Smooth muscle cell (in vitro differentiated cells): ENCODE results near the gene DIAPH3. TPM values are rescaled to one million over a fixed set of nuclear protein-coding genes. Genes with fewer than 3 reads are reported as not detected.

Experiments
- DNase-seq: peaks from one replicate; lab custom pipeline; 2025; ENCODE audit not compliant: unreplicated experiment; lab: John Stamatoyannopoulos, UW
- H2AFZ ChIP-seq: fragments of 200-600 bp; sonication (generic); 2 replicates; pipeline ENCODE4 v1.6.0; 2016; ENCODE audit warnings: antibody characterized with exemption, low read depth, mild to moderate bottlenecking
- H3F3A ChIP-seq: fragments of 200-600 bp; sonication (generic); 2 replicates; pipeline ENCODE4 v1.6.0; 2017; ENCODE audit warnings: antibody characterized with exemption, low read depth
- H3K27ac ChIP-seq: fragments of 200-600 bp; sonication (generic); 2 replicates; pipeline ENCODE4 v1.5.1; 2016; ENCODE audit warnings: low read depth, mild to moderate bottlenecking
- H3K27me3 ChIP-seq: fragments of 200-600 bp; sonication (generic); 2 replicates; pipeline ENCODE4 v1.6.1; 2016; ENCODE audit warnings: low read depth, mild to moderate bottlenecking
- H3K36me3 ChIP-seq: fragments of 200-600 bp; sonication (generic); 2 replicates; pipeline ENCODE4 v1.5.1; 2016; ENCODE audit warnings: low read depth
- H3K4me1 ChIP-seq: fragments of 200-600 bp; sonication (generic); 2 replicates; pipeline ENCODE4 v1.5.1; 2016; ENCODE audit warnings: low read depth
- H3K4me2 ChIP-seq: fragments of 200-600 bp; sonication (generic); 2 replicates; pipeline ENCODE4 v1.6.0; 2016; ENCODE audit warnings: mild to moderate bottlenecking
- H3K4me3 ChIP-seq: fragments of 200-600 bp; sonication (generic); 2 replicates; pipeline ENCODE4 v1.5.1; 2016; ENCODE audit warnings: mild to moderate bottlenecking
- H3K79me2 ChIP-seq: fragments of 200-600 bp; sonication (generic); 2 replicates; pipeline ENCODE4 v1.6.0; 2016; ENCODE audit warnings: low read depth, mild to moderate bottlenecking
- H3K9ac ChIP-seq: fragments of 200-600 bp; sonication (generic); 2 replicates; pipeline ENCODE4 v1.6.0; 2016; ENCODE audit warnings: low read depth
- H3K9me3 ChIP-seq: fragments of 200-600 bp; sonication (generic); replicated peaks from 2 replicates; pipeline ENCODE4 v1.5.1; 2016; ENCODE audit warnings: low read depth
- H4K20me1 ChIP-seq: fragments of 200-600 bp; sonication (generic); 2 replicates; pipeline ENCODE4 v1.6.0; 2016; ENCODE audit warnings: low read depth
- WGBS: methylation state at CpG from one replicate; pipeline ENCODE4 v1.1.7; 2016; ENCODE audit warnings: low lambda C conversion rate; 5-methylcytosine and 5-hydroxymethylcytosine counted together
- polyA plus RNA-seq: library from polyadenylated mRNA; unstranded; fragments of >200 nt; fragmentation: Nextera tagmentation; extraction: Ambion mirVana; gene quantifications from 2 replicates; pipeline ENCODE4 v1.2.1, GENCODE V29; 2016
- total RNA-seq: library from RNA; depleted of rRNA; stranded (reverse); fragments of >200 nt; gene quantifications from 2 replicates; pipeline ENCODE4 v1.2.3, GENCODE V29; 2014
- TF ChIP-seq, protein P1 (sequence below): fragments of 200-600 bp; sonication (generic); IDR thresholded peaks from 2 replicates; pipeline ENCODE4 v1.5.1; 2017; ENCODE audit warnings: borderline replicate concordance, mild to moderate bottlenecking, antibody characterized with exemption; ENCODE audit not compliant: insufficient read depth, poor library complexity, severe bottlenecking

Gene DIAPH3
- total and polyA plus RNA-seq, 2 experiments from 2014 or later = 6.8 to 9.5 TPM

DNA sequence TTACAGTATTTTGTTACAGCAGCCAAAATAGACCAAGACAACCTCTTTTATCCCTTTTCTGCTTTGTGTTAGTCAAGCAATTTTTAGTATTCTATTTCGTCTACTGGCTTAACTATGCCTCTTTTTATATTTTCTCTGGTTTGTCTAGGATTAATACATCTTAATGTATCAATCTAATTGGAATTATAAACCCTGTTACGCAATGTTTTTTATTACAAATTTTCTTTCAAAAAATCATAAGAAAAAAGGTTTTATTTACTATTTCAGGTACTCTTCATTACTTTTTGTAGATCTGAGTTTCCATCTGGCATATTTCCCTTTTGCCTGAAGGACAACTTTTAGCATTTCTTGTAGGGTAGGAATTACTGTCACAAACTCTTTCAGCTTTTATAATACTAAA is 275.3 kb downstream of the DIAPH3 start:
- Histone ChIP-seq H2AFZ (no peak overlapping the region), H3K36me3 (no peaks in the 10 kb centered on the region), H3F3A (no peaks in the 10 kb centered on the region), H4K20me1 (no peaks in the 10 kb centered on the region), H3K9me3 (no peaks in the 10 kb centered on the region), H3K27me3 (no peaks in the 10 kb centered on the region), H3K4me3 (no peak overlapping the region), H3K27ac (no peak overlapping the region), H3K79me2 (no peaks in the 10 kb centered on the region), H3K4me2 (no peak overlapping the region), H3K9ac (no peak overlapping the region), H3K4me1 (no peaks in the 10 kb centered on the region)
- DNase-seq = no peak
- TF ChIP-seq, protein P1, sequence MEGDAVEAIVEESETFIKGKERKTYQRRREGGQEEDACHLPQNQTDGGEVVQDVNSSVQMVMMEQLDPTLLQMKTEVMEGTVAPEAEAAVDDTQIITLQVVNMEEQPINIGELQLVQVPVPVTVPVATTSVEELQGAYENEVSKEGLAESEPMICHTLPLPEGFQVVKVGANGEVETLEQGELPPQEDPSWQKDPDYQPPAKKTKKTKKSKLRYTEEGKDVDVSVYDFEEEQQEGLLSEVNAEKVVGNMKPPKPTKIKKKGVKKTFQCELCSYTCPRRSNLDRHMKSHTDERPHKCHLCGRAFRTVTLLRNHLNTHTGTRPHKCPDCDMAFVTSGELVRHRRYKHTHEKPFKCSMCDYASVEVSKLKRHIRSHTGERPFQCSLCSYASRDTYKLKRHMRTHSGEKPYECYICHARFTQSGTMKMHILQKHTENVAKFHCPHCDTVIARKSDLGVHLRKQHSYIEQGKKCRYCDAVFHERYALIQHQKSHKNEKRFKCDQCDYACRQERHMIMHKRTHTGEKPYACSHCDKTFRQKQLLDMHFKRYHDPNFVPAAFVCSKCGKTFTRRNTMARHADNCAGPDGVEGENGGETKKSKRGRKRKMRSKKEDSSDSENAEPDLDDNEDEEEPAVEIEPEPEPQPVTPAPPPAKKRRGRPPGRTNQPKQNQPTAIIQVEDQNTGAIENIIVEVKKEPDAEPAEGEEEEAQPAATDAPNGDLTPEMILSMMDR = no peak
- 99% methylated on average over 2 of the region's 2 CpGs for WGBS

DNA sequence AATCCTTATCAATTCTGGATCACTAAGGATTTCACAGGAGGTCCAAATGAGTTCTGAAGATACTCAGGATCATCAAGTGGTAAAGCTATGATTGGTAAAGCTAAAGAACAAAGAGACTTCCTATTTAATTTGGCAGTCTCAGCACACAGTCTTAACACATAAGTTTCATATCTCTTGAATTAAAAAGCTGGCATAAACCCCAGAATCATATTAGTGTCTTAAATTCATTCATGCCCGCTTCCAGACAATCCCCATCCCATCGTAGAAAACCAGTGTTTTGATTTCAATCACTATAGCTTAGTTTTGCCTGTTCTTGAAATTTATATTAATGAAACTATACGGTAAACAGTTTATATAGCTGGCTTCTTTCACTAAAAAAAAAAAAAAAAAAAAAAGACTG is 278.7 kb downstream of the DIAPH3 start:
- Histone ChIP-seq H3K4me2 (no peak overlapping the region), H3K4me1 (no peaks in the 10 kb centered on the region), H3K27ac (no peak overlapping the region), H3K27me3 (no peaks in the 10 kb centered on the region), H3K79me2 (no peaks in the 10 kb centered on the region), H3K9ac (no peak overlapping the region), H3K4me3 (no peak overlapping the region), H3K36me3 (no peaks in the 10 kb centered on the region), H2AFZ (no peak overlapping the region), H4K20me1 (no peaks in the 10 kb centered on the region), H3K9me3 (no peaks in the 10 kb centered on the region), H3F3A (no peaks in the 10 kb centered on the region)
- 98% methylated on average over 3 of the region's 3 CpGs for WGBS
- no peak for DNase-seq
- TF ChIP-seq, protein P1 = no peak

DNA sequence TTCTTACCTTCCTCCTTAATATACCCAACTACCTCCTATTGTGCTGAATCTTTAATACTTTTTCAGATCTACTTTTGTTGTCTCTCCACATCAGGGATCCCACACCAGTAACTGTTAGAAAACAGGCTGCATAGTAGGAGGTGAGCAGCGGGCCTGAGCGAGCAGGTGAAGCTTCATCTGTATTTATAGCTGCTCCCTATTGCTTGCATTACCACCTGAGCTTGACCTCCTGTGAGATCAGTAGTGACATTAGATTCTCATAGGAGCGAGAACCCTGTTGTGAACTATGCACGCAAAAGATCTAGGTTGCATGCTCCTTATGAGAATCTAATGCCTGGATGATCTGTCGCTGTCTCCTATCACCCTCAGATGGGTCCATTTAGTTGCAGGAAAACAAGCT is 279.8 kb downstream of the DIAPH3 start:
- Histone ChIP-seq H3K4me1 (peaks cover 5% of the 10 kb centered on the region), H3K4me3 (no peak overlapping the region), H3K9me3 (no peaks in the 10 kb centered on the region), H3K79me2 (no peaks in the 10 kb centered on the region), H3K36me3 (no peaks in the 10 kb centered on the region), H4K20me1 (no peaks in the 10 kb centered on the region), H3K27ac (no peak overlapping the region), H3F3A (no peaks in the 10 kb centered on the region), H3K27me3 (no peaks in the 10 kb centered on the region), H3K4me2 (no peak overlapping the region), H2AFZ (no peak overlapping the region), H3K9ac (no peak overlapping the region)
- TF ChIP-seq, protein P1 = no peak
- 99% methylated on average over 5 of the region's 5 CpGs for WGBS
- no peak for DNase-seq

DNA sequence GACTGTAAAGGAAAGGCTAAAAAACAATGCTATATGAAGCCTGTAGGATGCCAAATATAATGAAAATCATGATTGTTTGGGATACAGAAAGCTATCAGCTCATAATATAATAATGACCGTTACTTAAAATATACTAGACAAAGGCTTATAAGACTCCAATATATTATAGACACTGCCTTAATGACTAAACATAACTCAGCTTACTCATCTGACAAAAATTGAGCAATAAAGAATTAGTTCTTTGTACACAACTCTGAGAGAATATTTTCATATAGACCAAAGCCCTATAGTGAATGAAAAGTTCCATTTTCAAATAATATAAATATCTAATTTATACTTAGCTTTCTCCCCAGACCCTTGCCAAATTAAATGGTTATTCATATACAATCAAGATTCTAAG is 283.3 kb downstream of the DIAPH3 start:
- DNase-seq = no peak
- H3K79me2 ChIP-seq = no peaks in the 10 kb centered on the region
- H2AFZ ChIP-seq = no peak overlapping the region

More for the DNA sequence above, 283.3 kb downstream of the DIAPH3 start:
- Histone ChIP-seq H3K27ac (no peak overlapping the region), H3K4me2 (no peak overlapping the region), H3F3A (no peaks in the 10 kb centered on the region), H3K36me3 (no peaks in the 10 kb centered on the region), H3K9me3 (no peaks in the 10 kb centered on the region), H4K20me1 (no peaks in the 10 kb centered on the region), H3K27me3 (no peaks in the 10 kb centered on the region), H3K4me1 (peaks cover 5% of the 10 kb centered on the region), H3K4me3 (no peak overlapping the region), H3K9ac (no peak overlapping the region)
- WGBS = 81% methylated on average over 1 of the region's 1 CpG
- TF ChIP-seq, protein P1 = no peak
